DOHH2 (cell line): ENCODE data around the gene NAP1L1.

Source experiments
- H3F3A ChIP-seq: fragments of 200-600 bp; sonication (generic), shearing (Covaris generic); 2 replicates; pipeline ENCODE4 v1.6.0; 2016; ENCODE audit warnings: antibody characterized with exemption, mild to moderate bottlenecking; ENCODE audit not compliant: control insufficient read depth, insufficient read depth
- H3K27ac ChIP-seq: fragments of 200-600 bp; sonication (generic); 2 replicates; pipeline ENCODE4 v1.5.1; 2014; ENCODE audit warnings: low read depth, mild to moderate bottlenecking, low read length, moderate library complexity
- H3K27me3 ChIP-seq: fragments of 200-600 bp; sonication (generic); 2 replicates; pipeline ENCODE4 v1.6.1; 2014; ENCODE audit warnings: mild to moderate bottlenecking, low read length, mixed read lengths; ENCODE audit not compliant: control insufficient read depth
- H3K36me3 ChIP-seq: fragments of 200-600 bp; sonication (generic); 2 replicates; pipeline ENCODE4 v1.6.1; 2014; ENCODE audit warnings: mild to moderate bottlenecking, low read length, moderate library complexity, mixed read lengths; ENCODE audit not compliant: control insufficient read depth
- H3K4me1 ChIP-seq: fragments of 200-600 bp; sonication (generic); 2 replicates; pipeline ENCODE4 v1.6.1; 2014; ENCODE audit warnings: mild to moderate bottlenecking, low read length, mixed read lengths; ENCODE audit not compliant: control insufficient read depth
- H3K4me2 ChIP-seq: fragments of 200-600 bp; sonication (generic); 2 replicates; pipeline ENCODE4 v1.6.0; 2014; ENCODE audit warnings: mild to moderate bottlenecking, low read length, moderate library complexity
- H3K4me3 ChIP-seq: fragments of 200-600 bp; sonication (generic); 2 replicates; pipeline ENCODE4 v1.5.1; 2014; ENCODE audit warnings: mild to moderate bottlenecking, low read length, mixed read lengths
- H3K79me2 ChIP-seq: fragments of 200-600 bp; sonication (generic); 2 replicates; pipeline ENCODE4 v1.6.1; 2014; ENCODE audit warnings: mild to moderate bottlenecking, low read length, mixed read lengths; ENCODE audit not compliant: control insufficient read depth
- H3K9me2 ChIP-seq: fragments of 200-600 bp; sonication (generic); replicated peaks from 2 replicates; pipeline ENCODE4 v1.6.1; 2014; ENCODE audit warnings: mild to moderate bottlenecking, low read length, mixed read lengths; ENCODE audit not compliant: control insufficient read depth
- H3K9me3 ChIP-seq: fragments of 200-600 bp; sonication (generic); 2 replicates; pipeline ENCODE4 v1.6.1; 2014; ENCODE audit warnings: antibody characterized with exemption, low read length, mixed read lengths; ENCODE audit not compliant: control insufficient read depth, insufficient read depth
- H4K20me1 ChIP-seq: fragments of 200-600 bp; sonication (generic); 2 replicates; pipeline ENCODE4 v1.6.0; 2014; ENCODE audit warnings: low read depth, mild to moderate bottlenecking, antibody characterized with exemption, low read length, moderate library complexity; ENCODE audit not compliant: control insufficient read depth, insufficient read depth
- CTCF ChIP-seq: fragments of 200-600 bp; sonication (generic); IDR thresholded peaks from one replicate; pipeline ENCODE4 v1.5.1; 2014; ENCODE audit warnings: antibody characterized with exemption, mild to moderate bottlenecking, low read depth, low read length; ENCODE audit not compliant: poor library complexity, severe bottlenecking
- EZH2phosphoT487 ChIP-seq: fragments of 200-600 bp; sonication (generic); IDR thresholded peaks from 2 replicates; pipeline ENCODE4 v1.6.1; 2017; ENCODE audit warnings: borderline replicate concordance, mild to moderate bottlenecking, antibody characterized with exemption, low read length, moderate library complexity, mixed read lengths

The NAP1L1 gene

DNA sequence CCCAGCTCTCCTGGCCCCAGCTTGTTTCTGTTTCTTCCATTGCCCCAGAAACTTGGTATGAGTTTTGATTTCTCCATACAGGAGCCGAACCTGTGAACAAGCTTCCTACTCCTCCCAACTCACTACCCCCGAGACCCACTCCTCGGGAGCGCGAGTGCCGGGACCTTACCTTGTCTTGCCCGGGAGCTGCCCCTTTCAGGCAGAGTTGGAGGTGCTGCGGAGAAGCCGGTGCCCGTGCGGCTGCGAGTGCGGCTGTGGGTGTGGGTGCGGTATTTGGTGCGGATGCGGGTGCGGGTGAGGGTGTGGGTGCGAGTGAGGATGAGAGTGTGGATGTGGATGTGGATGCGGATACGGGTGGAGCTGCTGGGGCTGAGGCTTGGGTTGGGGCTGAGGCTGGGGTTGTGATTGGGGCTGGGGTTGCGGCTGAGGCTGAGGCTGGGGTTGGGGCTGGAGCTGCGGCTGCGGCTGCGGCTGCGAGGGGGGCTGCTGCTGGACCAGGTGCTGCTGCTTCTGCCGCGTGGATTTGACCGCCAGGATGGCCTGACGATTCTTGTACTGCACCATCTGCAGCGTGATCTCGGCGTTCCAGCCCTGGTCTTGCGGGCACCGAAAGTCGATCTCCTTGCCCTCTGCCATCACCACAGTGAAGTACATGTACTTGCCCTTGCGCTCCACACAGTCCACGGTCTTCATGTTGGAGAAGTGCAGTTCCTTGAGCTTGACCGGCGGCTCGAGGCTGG, 54.0 kb downstream of the NAP1L1 start:
- no peaks in the 10 kb centered on the region for H3K36me3 ChIP-seq
- H3F3A ChIP-seq: peaks cover 18% of the 10 kb centered on the region
- no peaks in the 10 kb centered on the region for H3K79me2 ChIP-seq

GRCh38 chr12:76029982-76030340, 54.5 kb downstream of the NAP1L1 start:
- H3K4me1 ChIP-seq: peaks cover 19% of the 10 kb centered on the region
- H3K4me3 ChIP-seq: no peak overlapping the region
- peaks cover 62% of the 10 kb centered on the region for H3K27me3 ChIP-seq
- no peak overlapping the region for H3K27ac ChIP-seq
- peaks cover 3% of the 10 kb centered on the region; the same call in 1 of the 2 replicates for H4K20me1 ChIP-seq
- H3K9me3 ChIP-seq: no peaks in the 10 kb centered on the region
- peaks cover 18% of the 10 kb centered on the region for H3F3A ChIP-seq
- H3K36me3 ChIP-seq: no peaks in the 10 kb centered on the region
- H3K79me2 ChIP-seq: no peaks in the 10 kb centered on the region
- H3K9me2 ChIP-seq: no peaks in the 10 kb centered on the region
- TF ChIP-seq EZH2phosphoT487: peak; percentile 34; the same call in 1 of the 2 replicates
- TF ChIP-seq CTCF: no peak
- peak overlapping the region; percentile 99; the same call in 1 of the 2 replicates for H3K4me2 ChIP-seq

More for the DNA sequence above, 54.0 kb downstream of the NAP1L1 start:
- TF ChIP-seq CTCF: no peak
- TF ChIP-seq EZH2phosphoT487: peak; percentile 5; the same call in 1 of the 2 replicates
- peak overlapping the region; percentile 97 for H3K4me3 ChIP-seq
- H3K4me2 ChIP-seq: peak overlapping the region; percentile 99
- H3K4me1 ChIP-seq: peaks cover 19% of the 10 kb centered on the region
- no peaks in the 10 kb centered on the region for H3K9me3 ChIP-seq
- peaks cover 3% of the 10 kb centered on the region; the same call in 1 of the 2 replicates for H4K20me1 ChIP-seq
- peaks cover 62% of the 10 kb centered on the region for H3K27me3 ChIP-seq
- no peaks in the 10 kb centered on the region for H3K9me2 ChIP-seq
- H3K27ac ChIP-seq: no peak overlapping the region

DNA sequence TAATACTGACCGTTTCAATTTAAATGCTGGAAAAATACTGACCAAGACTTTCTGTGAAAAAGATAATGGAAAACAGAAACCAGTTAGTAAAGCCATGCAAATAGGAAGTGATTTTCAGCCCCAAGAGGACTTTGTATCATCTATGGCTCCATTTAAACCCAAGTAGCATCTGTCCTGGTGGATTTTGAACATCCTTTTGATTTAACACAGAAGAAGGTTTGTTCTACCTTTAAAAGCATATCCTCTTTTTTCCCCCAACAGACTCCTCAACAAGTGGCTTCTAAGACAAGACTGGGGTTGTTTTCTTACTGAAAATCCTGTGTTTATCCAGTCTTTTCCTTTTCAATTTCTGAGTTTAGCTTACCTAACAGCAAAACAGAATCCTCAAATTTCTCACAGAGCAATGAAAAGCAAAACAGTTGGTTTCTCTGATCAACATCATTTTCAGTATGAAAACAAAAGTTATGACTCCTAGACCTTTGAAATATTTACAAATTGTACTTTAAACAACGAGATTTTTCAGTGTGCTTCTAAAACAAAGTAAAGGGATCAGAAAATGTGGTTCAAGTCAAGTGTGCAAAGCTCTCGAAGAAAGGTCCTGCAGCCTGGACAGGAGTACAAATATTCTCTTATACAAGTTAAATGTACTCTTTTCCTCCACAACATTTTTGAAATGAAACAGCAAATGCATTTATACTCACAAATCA, 55.8 kb downstream of the NAP1L1 start:
- peaks cover 3% of the 10 kb centered on the region; the same call in 1 of the 2 replicates for H4K20me1 ChIP-seq
- H3K9me3 ChIP-seq: no peaks in the 10 kb centered on the region
- H3K27me3 ChIP-seq: peaks cover 57% of the 10 kb centered on the region
- no peaks in the 10 kb centered on the region for H3K79me2 ChIP-seq
- peaks cover 12% of the 10 kb centered on the region for H3F3A ChIP-seq
- no peaks in the 10 kb centered on the region for H3K9me2 ChIP-seq
- no peaks in the 10 kb centered on the region for H3K36me3 ChIP-seq
- H3K27ac ChIP-seq: no peak overlapping the region
- no peak overlapping the region for H3K4me2 ChIP-seq
- H3K4me1 ChIP-seq: peaks cover 19% of the 10 kb centered on the region
- TF ChIP-seq CTCF (no peak), EZH2phosphoT487 (no peak)
- no peak overlapping the region for H3K4me3 ChIP-seq
